Esophagus squamous epithelium (tissue), 5 donors: Measurements from ENCODE around the gene NPPC. TPM values are rescaled to one million over a fixed set of nuclear protein-coding genes. Genes with fewer than 3 reads are reported as not detected.

Experiments
- DNase-seq: peaks from one replicate; lab custom pipeline; 2025; lab: John Stamatoyannopoulos, UW
- H3K27ac ChIP-seq, 4 donors: fragments of 200-600 bp; sonication (generic); one replicate each; pipeline ENCODE4 v1.5.1; 2016 to 2019; ENCODE audit warnings: mild to moderate bottlenecking in 1 of 4
- H3K27me3 ChIP-seq, 4 donors: fragments of 200-600 bp; sonication (generic); 1 replicate in 3 of 4; 2 replicates in 1 of 4; pipeline versions ENCODE4 v1.5.1 to v1.6.0; 2017 to 2021; ENCODE audit warnings: antibody characterized with exemption in 1 of 4
- H3K36me3 ChIP-seq, 3 donors: fragments of 200-600 bp; sonication (generic); one replicate each; pipeline ENCODE4 v1.5.1; 2016 to 2019
- H3K4me1 ChIP-seq, 3 donors: fragments of 200-600 bp; sonication (generic); one replicate each; pipeline ENCODE4 v1.5.1; 2017 to 2019
- H3K4me3 ChIP-seq, 4 donors: fragments of 200-600 bp; sonication (generic); 1 replicate in 3 of 4; 2 replicates in 1 of 4; pipeline ENCODE4 v1.5.1; 2016 to 2019; ENCODE audit warnings: mild to moderate bottlenecking in 2 of 4, moderate library complexity in 1 of 4
- H3K9me3 ChIP-seq, 3 donors: fragments of 200-600 bp; sonication (generic); one replicate each; pipeline ENCODE4 v1.5.1; 2016 to 2019
- CTCF ChIP-seq, 6 experiments: fragments of 450-650 bp in 4 of 6; fragments of 200-600 bp in 2 of 6; sonication (generic) in 2 of 6; IDR thresholded peaks; one replicate each; pipeline ENCODE4 v1.5.1; 2016 to 2019; ENCODE audit warnings: antibody characterized with exemption in 6 of 6, mild to moderate bottlenecking in 4 of 6, moderate library complexity in 4 of 6
- POLR2A ChIP-seq, 4 donors: fragments of 450-650 bp; IDR thresholded peaks; one replicate each; pipeline ENCODE4 v1.6.1; 2017; ENCODE audit warnings: antibody characterized with exemption in 4 of 4, mild to moderate bottlenecking in 4 of 4, moderate library complexity in 3 of 4
- WGBS, 2 donors: methylation state at CpG; one replicate each; pipeline ENCODE4 v1.1.5; 2018; 5-methylcytosine and 5-hydroxymethylcytosine counted together
- intact Hi-C: fragments of 100-400 bp; cut with DNase I; formaldehyde crosslinking; loops from one replicate; pipeline ENCODE4 v1.15.0; 2022
- total RNA-seq, 4 donors: library from RNA; depleted of rRNA; stranded (reverse); fragments of >200 nt; gene quantifications; one replicate each; pipeline ENCODE4 v1.1.0, GENCODE V29; 2016
- donor health status: DM: yes; HTN: yes; CAD: no.

The NPPC gene
- total RNA-seq, 4 donors from 2014 or later, result 0.49 to 11.2 TPM; not detected in 2

- Histone ChIP-seq H3K27me3 (peaks cover 0 to 3% (median 0%) of the 10 kb centered on the region in 4 donors), H3K4me3 (no peak overlapping the region), H3K4me1 (no peaks in the 10 kb centered on the region), H3K36me3 (no peaks in the 10 kb centered on the region), H3K9me3 (peaks cover 0 to under 1% (median 0%) of the 10 kb centered on the region in 3 donors), H3K27ac (no peak overlapping the region)
- 92 to 93% methylated on average over 8 to 9 of the region's 15 CpGs for WGBS, 2 donors
- DNase-seq, result no peak
- intact Hi-C loops, result no loop called here
- no peak for TF ChIP-seq POLR2A (IDR thresholded peaks at IDR 0.05)
- TF ChIP-seq CTCF (IDR thresholded peaks at IDR 0.05), result no peak
Observed at GRCh38 chr2:231946241-231946814, 20.1 kb upstream of the NPPC start.

- DNase-seq, result no peak
- Histone ChIP-seq H3K36me3 (no peaks in the 10 kb centered on the region), H3K9me3 (no peaks in the 10 kb centered on the region), H3K27ac (no peak overlapping the region), H3K4me3 (no peak overlapping the region), H3K27me3 (peaks cover 0 to 3% (median 0%) of the 10 kb centered on the region in 4 donors), H3K4me1 (no peaks in the 10 kb centered on the region)
- TF ChIP-seq POLR2A (IDR thresholded peaks at IDR 0.05) (no peak), CTCF (IDR thresholded peaks at IDR 0.05) (no peak)
- WGBS, 2 donors, result 83 to 85% methylated on average over 6 of the region's 6 CpGs
- intact Hi-C loops, result no loop called here
Observed at GRCh38 chr2:231942180-231942579, 16.0 kb upstream of the NPPC start.

GRCh38 chr2:231941673-231942072, 15.5 kb upstream of the NPPC start:
- intact Hi-C loops, result no loop called here
- DNase-seq, result no peak
- no peaks in the 10 kb centered on the region for H3K9me3 ChIP-seq
- 90 to 95% methylated on average over 5 to 10 of the region's 12 CpGs for WGBS, 2 donors
- no peaks in the 10 kb centered on the region for H3K4me1 ChIP-seq
- no peak for TF ChIP-seq POLR2A (IDR thresholded peaks at IDR 0.05)
- no peak for TF ChIP-seq CTCF (IDR thresholded peaks at IDR 0.05)
- H3K27me3 ChIP-seq, result peaks cover 0 to 3% (median 0%) of the 10 kb centered on the region in 4 donors
- H3K27ac ChIP-seq, result no peak overlapping the region
- H3K4me3 ChIP-seq, result no peak overlapping the region
- H3K36me3 ChIP-seq, result no peaks in the 10 kb centered on the region

GRCh38 chr2:231940795-231941194, 14.6 kb upstream of the NPPC start:
- 20 to 57% methylated on average over 1 to 3 of the region's 3 CpGs for WGBS, 2 donors
- no peak for DNase-seq

More at GRCh38 chr2:231940795-231941194, 14.6 kb upstream of the NPPC start:
- Histone ChIP-seq H3K9me3 (no peaks in the 10 kb centered on the region), H3K27me3 (peaks cover 0 to 3% (median 0%) of the 10 kb centered on the region in 4 donors), H3K4me1 (no peaks in the 10 kb centered on the region), H3K4me3 (no peak overlapping the region), H3K36me3 (no peaks in the 10 kb centered on the region), H3K27ac (no peak overlapping the region)
- TF ChIP-seq POLR2A (IDR thresholded peaks at IDR 0.05) (no peak), CTCF (IDR thresholded peaks at IDR 0.05) (no peak)
- intact Hi-C loops, result no loop called here
